ENCODE measurements around the gene ARMC7.
"Not testable (repeated sequence)": the region's sequence is repeated elsewhere in the genome, so short reads cannot be mapped to it uniquely, and the experiment has no call there.

The ARMC7 gene

GRCh38 chr17:75064460-75064859 is 45.3 kb upstream of the ARMC7 start:
- no peak for TF ChIP-seq CTCF (IDR thresholded peaks at IDR 0.05; ENCODE audit: borderline replicate concordance, insufficient read depth, low read depth, low read length)

GRCh38 chr17:75064867-75065561 is 44.8 kb upstream of the ARMC7 start:
- no peak overlapping the region for H3K4me3 ChIP-seq (ENCODE audit: low read depth, low read length)
- no peak for TF ChIP-seq CTCF (IDR thresholded peaks at IDR 0.05; ENCODE audit: borderline replicate concordance, insufficient read depth, low read depth, low read length)

More at GRCh38 chr17:75064460-75064859, 45.3 kb upstream of the ARMC7 start:
- H3K4me3 ChIP-seq (ENCODE audit: low read depth, low read length): no peak overlapping the region

GRCh38 chr17:75065562-75066151 is 44.1 kb upstream of the ARMC7 start:
- TF ChIP-seq CTCF (IDR thresholded peaks at IDR 0.05; ENCODE audit: borderline replicate concordance, insufficient read depth, low read depth, low read length): no peak

GRCh38 chr17:75067856-75068255 is 41.9 kb upstream of the ARMC7 start:
- no peak overlapping the region for H3K4me3 ChIP-seq (ENCODE audit: low read depth, low read length)

More at GRCh38 chr17:75065562-75066151, 44.1 kb upstream of the ARMC7 start:
- no peak overlapping the region for H3K4me3 ChIP-seq (ENCODE audit: low read depth, low read length)

GRCh38 chr17:75068750-75069149 is 41.0 kb upstream of the ARMC7 start:
- no peak for TF ChIP-seq CTCF (IDR thresholded peaks at IDR 0.05; ENCODE audit: borderline replicate concordance, insufficient read depth, low read depth, low read length)

More at GRCh38 chr17:75067856-75068255, 41.9 kb upstream of the ARMC7 start:
- no peak for TF ChIP-seq CTCF (IDR thresholded peaks at IDR 0.05; ENCODE audit: borderline replicate concordance, insufficient read depth, low read depth, low read length)

GRCh38 chr17:75069783-75070182 is 40.0 kb upstream of the ARMC7 start:
- no peak for TF ChIP-seq CTCF (IDR thresholded peaks at IDR 0.05; ENCODE audit: borderline replicate concordance, insufficient read depth, low read depth, low read length)
- no peak overlapping the region for H3K4me3 ChIP-seq (ENCODE audit: low read depth, low read length)

More at GRCh38 chr17:75068750-75069149, 41.0 kb upstream of the ARMC7 start:
- no peak overlapping the region for H3K4me3 ChIP-seq (ENCODE audit: low read depth, low read length)

GRCh38 chr17:75071478-75072271 is 38.1 kb upstream of the ARMC7 start:
- H3K4me3 ChIP-seq (ENCODE audit: low read depth, low read length): not testable (repeated sequence)

- H3K4me3 ChIP-seq (ENCODE audit: low read depth, low read length): not testable (repeated sequence)
Measured at GRCh38 chr17:75072909-75073308, 36.9 kb upstream of the ARMC7 start.

Data from GM12875 (cell line).